Body of pancreas (tissue), 4 donors: Measurements from ENCODE around the gene ARAF.

Experiments used
- POLR2A ChIP-seq, 3 donors: fragments of 450-650 bp; IDR thresholded peaks; one replicate each; pipeline ENCODE4 v1.6.1; 2016; ENCODE audit warnings: antibody characterized with exemption in 3 of 3, mild to moderate bottlenecking in 2 of 3
- TF ChIP-seq, protein P1 (sequence below), 7 experiments: fragments of 450-650 bp in 4 of 7; fragments of 200-600 bp in 3 of 7; sonication (generic) in 3 of 7; IDR thresholded peaks; one replicate each; pipeline ENCODE4 v1.5.1; 2016 to 2019; ENCODE audit warnings: antibody characterized with exemption in 7 of 7

DNA sequence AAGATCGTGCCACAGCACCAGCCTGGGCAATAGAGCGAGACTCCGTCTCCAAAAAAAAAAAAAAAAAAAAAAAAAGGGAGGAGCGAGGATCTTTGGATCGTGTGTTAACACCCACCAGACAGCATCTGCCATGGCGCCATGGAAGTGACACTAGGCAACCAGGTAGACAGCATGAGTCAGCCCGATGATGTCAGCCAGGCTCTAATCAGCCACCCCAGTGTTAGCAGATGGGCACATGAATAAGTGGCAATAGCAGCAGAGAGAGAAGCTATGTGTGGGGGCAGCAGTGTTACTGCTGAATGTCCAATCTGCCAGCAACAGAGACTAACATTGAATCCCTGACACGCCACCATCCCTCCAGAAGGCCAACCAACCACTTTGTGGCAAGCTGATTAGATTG is 52.1 kb downstream of the ARAF start:
- no peak for TF ChIP-seq POLR2A (IDR thresholded peaks at IDR 0.05)
- TF ChIP-seq, protein P1, sequence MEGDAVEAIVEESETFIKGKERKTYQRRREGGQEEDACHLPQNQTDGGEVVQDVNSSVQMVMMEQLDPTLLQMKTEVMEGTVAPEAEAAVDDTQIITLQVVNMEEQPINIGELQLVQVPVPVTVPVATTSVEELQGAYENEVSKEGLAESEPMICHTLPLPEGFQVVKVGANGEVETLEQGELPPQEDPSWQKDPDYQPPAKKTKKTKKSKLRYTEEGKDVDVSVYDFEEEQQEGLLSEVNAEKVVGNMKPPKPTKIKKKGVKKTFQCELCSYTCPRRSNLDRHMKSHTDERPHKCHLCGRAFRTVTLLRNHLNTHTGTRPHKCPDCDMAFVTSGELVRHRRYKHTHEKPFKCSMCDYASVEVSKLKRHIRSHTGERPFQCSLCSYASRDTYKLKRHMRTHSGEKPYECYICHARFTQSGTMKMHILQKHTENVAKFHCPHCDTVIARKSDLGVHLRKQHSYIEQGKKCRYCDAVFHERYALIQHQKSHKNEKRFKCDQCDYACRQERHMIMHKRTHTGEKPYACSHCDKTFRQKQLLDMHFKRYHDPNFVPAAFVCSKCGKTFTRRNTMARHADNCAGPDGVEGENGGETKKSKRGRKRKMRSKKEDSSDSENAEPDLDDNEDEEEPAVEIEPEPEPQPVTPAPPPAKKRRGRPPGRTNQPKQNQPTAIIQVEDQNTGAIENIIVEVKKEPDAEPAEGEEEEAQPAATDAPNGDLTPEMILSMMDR (IDR thresholded peaks at IDR 0.05): no peak
